ENCODE measurements around the gene GTSF1L.

Gene GTSF1L

GRCh38 chr20:43716757-43717615 is 9.8 kb downstream of the GTSF1L start:
- no peak overlapping the region for H3K4me3 Mint-ChIP-seq
- DNase-seq (ENCODE audit: low spot score in 2 of 2) (no peak), ATAC-seq (ENCODE audit: low read depth) (no peak)
- peaks cover 1% of the 10 kb centered on the region for H3K9me3 Mint-ChIP-seq
- no peak overlapping the region for H3K27ac Mint-ChIP-seq
- peaks cover 6% of the 10 kb centered on the region for H3K36me3 Mint-ChIP-seq
- no peaks in the 10 kb centered on the region for H3K27me3 Mint-ChIP-seq
- H3K4me1 Mint-ChIP-seq = peaks cover under 1% of the 10 kb centered on the region

DNA sequence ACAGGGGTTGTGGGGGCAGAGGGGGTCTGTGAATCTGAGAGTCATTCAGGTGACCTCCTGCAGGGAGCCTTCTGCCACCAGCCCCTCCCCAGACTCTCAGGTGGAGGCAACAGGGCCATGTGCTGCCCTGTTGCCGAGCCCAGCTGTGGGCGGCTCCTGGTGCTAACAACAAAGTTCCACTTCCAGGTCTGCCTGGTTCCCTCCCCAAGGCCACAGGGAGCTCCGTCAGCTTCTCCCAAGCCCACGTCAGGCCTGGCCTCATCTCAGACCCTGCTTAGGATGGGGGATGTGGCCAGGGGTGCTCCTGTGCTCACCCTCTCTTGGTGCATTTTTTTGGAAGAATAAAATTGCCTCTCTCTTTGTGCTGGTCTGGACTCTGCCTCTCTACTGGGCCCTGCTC is 10.7 kb downstream of the GTSF1L start:
- peaks cover 8% of the 10 kb centered on the region for H3K4me1 Mint-ChIP-seq
- no peak for ATAC-seq (ENCODE audit: low read depth)
- no peak for DNase-seq (ENCODE audit: low spot score in 2 of 2)
- H3K27me3 Mint-ChIP-seq = no peaks in the 10 kb centered on the region
- H3K36me3 Mint-ChIP-seq = peaks cover 6% of the 10 kb centered on the region
- H3K4me3 Mint-ChIP-seq = no peak overlapping the region
- peaks cover 1% of the 10 kb centered on the region for H3K9me3 Mint-ChIP-seq
- no peak overlapping the region for H3K27ac Mint-ChIP-seq

DNA sequence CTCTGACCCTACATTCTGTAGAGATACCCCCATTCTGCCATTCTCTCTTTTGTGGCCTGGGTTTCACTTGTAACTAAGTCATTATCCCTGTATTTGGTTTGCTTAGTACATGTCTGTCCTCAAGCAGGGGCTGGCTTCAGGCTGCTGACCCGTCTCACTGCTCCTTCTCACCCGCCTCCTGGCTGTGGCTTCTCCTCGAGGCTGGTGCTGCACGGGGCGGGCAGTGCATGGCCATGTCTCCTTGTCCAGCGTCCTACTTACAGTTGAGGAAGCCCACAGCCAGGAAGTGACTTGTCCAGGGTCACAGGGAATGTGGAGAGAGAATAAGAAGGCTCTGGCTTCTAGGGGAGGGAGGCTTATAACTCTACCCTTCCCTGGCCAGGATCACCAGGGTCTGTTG is 11.3 kb downstream of the GTSF1L start:
- Mint-ChIP-seq H3K36me3 (peaks cover 6% of the 10 kb centered on the region), H3K27ac (no peak overlapping the region), H3K4me3 (no peak overlapping the region), H3K9me3 (peaks cover 1% of the 10 kb centered on the region), H3K4me1 (peaks cover 14% of the 10 kb centered on the region), H3K27me3 (no peaks in the 10 kb centered on the region)
- no peak for DNase-seq (ENCODE audit: low spot score in 2 of 2)
- ATAC-seq (ENCODE audit: low read depth) = no peak

- Mint-ChIP-seq H3K36me3 (peaks cover 6% of the 10 kb centered on the region), H3K27me3 (no peaks in the 10 kb centered on the region), H3K9me3 (peaks cover 1% of the 10 kb centered on the region), H3K27ac (no peak overlapping the region), H3K4me3 (no peak overlapping the region), H3K4me1 (peaks cover 19% of the 10 kb centered on the region)
- DNase-seq (ENCODE audit: low spot score in 2 of 2) (no peak), ATAC-seq (ENCODE audit: low read depth) (no peak)
Observed at GRCh38 chr20:43715044-43715443, 11.8 kb downstream of the GTSF1L start.

DNA sequence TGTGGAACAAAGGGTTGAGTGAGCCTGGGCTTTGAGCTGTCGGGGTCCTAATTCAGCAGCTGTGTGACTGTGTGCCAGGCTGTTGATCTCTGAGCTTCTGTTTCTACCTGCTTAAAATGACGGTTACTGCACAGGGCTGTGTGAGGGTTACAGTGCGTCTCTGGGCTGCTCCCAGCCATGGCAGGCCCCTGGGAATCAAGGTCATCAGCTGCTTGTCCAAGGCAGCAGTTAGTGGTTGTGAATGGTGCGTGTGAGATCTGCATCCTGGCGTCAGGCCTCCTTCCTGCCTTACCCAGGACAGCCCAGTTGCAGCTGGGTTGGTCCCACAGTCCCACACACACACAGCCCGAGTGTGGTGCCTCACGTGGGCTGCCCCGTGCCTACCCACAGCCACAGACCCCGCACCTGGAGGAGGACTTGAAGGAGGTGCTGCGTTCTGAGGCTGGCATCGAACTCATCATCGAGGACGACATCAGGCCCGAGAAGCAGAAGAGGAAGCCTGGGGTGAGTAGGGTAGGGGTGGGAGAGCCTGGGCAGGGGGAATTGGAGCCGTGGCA is 15.6 kb downstream of the GTSF1L start:
- Mint-ChIP-seq H3K9me3 (no peaks in the 10 kb centered on the region), H3K27me3 (no peaks in the 10 kb centered on the region), H3K27ac (peak overlapping the region; percentile 88), H3K4me3 (peak overlapping the region; percentile 33), H3K4me1 (peaks cover 24% of the 10 kb centered on the region), H3K36me3 (peaks cover 10% of the 10 kb centered on the region)
- ATAC-seq (ENCODE audit: low read depth) (peak; percentile 48), DNase-seq (ENCODE audit: low spot score in 2 of 2) (no peak)

- ATAC-seq (ENCODE audit: low read depth) (peak; percentile 70), DNase-seq (ENCODE audit: low spot score in 2 of 2) (peak in 1 of 2 donors; percentile 15)
- H3K27ac Mint-ChIP-seq = peak overlapping the region; percentile 88
- H3K36me3 Mint-ChIP-seq = peaks cover 12% of the 10 kb centered on the region
- H3K9me3 Mint-ChIP-seq = no peaks in the 10 kb centered on the region
- H3K4me3 Mint-ChIP-seq = peak overlapping the region; percentile 33
- peaks cover 24% of the 10 kb centered on the region for H3K4me1 Mint-ChIP-seq
- H3K27me3 Mint-ChIP-seq = no peaks in the 10 kb centered on the region
Observed at GRCh38 chr20:43710370-43711044, 16.3 kb downstream of the GTSF1L start.

DNA sequence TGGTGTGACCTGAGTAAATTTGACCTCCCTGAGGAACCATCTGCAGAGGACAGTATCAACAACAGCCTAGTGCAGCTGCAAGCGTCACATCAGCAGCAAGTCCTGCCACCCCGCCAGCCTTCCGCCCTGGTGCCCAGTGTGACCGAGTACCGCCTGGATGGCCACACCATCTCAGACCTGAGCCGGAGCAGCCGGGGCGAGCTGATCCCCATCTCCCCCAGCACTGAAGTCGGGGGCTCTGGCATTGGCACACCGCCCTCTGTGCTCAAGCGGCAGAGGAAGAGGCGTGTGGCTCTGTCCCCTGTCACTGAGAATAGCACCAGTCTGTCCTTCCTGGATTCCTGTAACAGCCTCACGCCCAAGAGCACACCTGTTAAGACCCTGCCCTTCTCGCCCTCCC is 24.3 kb downstream of the GTSF1L start:
- no peaks in the 10 kb centered on the region for H3K4me1 Mint-ChIP-seq
- no peak overlapping the region for H3K27ac Mint-ChIP-seq
- H3K27me3 Mint-ChIP-seq = no peaks in the 10 kb centered on the region
- peaks cover 20% of the 10 kb centered on the region for H3K36me3 Mint-ChIP-seq
- H3K4me3 Mint-ChIP-seq = no peak overlapping the region
- H3K9me3 Mint-ChIP-seq = no peaks in the 10 kb centered on the region
- ATAC-seq (ENCODE audit: low read depth) = no peak
- DNase-seq (ENCODE audit: low spot score in 2 of 2) = no peak

DNA sequence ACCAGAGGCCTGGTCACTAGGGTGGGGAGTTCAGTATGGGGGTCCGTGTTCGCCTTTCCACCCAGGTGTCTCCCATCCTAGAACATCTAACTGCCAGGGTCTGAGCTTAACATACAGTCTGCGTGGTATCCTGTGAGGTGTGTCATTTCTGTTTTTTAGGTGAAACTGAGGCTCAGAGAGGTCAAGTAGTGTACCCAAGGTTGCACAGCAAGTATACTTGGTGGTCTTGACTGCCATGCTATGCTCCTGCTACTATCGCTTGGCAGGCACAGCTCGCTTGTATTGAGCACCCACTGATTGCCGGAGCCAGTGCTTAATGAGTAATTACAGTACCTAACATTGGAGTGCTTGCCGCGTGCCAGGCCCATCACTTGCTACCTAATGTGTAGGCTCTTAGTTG is 26.2 kb downstream of the GTSF1L start:
- no peaks in the 10 kb centered on the region for H3K4me1 Mint-ChIP-seq
- peaks cover 16% of the 10 kb centered on the region for H3K36me3 Mint-ChIP-seq
- no peaks in the 10 kb centered on the region for H3K9me3 Mint-ChIP-seq
- no peak overlapping the region for H3K4me3 Mint-ChIP-seq
- no peak overlapping the region for H3K27ac Mint-ChIP-seq
- no peaks in the 10 kb centered on the region for H3K27me3 Mint-ChIP-seq
- DNase-seq (ENCODE audit: low spot score in 2 of 2) (no peak), ATAC-seq (ENCODE audit: low read depth) (no peak)

DNA sequence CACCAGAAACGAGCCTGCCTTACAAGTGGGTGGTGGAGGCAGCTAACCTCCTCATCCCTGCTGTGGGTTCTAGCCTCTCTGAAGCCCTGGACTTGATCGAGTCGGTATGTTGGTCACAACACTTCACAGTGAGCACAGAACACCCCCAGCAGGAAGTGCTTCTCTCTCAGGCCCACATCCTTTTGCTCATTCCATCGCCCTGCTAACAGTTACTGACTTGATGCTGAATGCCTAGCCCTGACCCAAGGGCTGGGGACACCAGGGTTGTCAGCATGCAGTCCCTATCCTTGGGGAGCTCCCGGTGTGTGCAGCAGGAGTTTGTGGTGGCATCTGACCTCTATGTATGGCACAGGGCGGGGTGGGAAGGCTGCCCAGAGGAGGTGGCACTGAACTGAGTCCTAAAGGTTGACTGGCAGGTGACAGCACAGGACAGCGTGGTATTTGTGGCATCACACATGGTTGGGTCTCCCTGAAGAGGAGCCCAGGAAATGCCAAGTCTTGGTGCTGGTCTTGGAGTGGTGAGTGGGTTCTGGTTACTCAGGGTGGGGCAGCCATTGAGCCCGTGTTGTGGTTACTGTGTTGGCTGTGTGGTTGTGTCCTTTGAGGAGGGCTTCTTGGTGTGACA is 26.7 kb downstream of the GTSF1L start:
- DNase-seq (ENCODE audit: low spot score in 2 of 2) (no peak), ATAC-seq (ENCODE audit: low read depth) (no peak)
- Mint-ChIP-seq H3K27me3 (no peaks in the 10 kb centered on the region), H3K9me3 (no peaks in the 10 kb centered on the region), H3K4me1 (no peaks in the 10 kb centered on the region), H3K27ac (no peak overlapping the region), H3K36me3 (peaks cover 14% of the 10 kb centered on the region), H3K4me3 (no peak overlapping the region)

DNA sequence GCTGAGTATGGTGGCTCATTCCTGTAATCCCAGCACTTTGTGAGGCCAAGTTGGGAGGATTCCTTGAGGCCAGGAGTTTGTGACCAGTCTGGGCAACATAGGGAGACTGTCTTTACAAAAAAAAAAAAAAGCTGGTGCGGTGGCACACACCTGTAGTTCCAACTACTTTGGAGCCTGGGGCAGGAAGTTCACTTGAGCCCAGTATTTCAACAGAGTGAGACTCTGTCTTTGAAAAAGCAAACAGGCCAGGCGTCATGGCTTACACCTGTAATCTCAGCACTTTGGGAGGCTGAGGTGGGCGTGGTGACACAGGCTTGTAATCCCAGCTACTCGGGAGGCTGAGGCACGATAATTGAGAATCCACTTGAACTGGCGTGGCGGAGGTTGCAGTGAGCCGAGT is 31.2 kb downstream of the GTSF1L start:
- no peaks in the 10 kb centered on the region for H3K9me3 Mint-ChIP-seq
- H3K4me1 Mint-ChIP-seq = peaks cover 7% of the 10 kb centered on the region
- H3K36me3 Mint-ChIP-seq = peaks cover 11% of the 10 kb centered on the region
- H3K4me3 Mint-ChIP-seq = no peak overlapping the region
- DNase-seq (ENCODE audit: low spot score in 2 of 2) (no peak), ATAC-seq (ENCODE audit: low read depth) (no peak)
- no peak overlapping the region for H3K27ac Mint-ChIP-seq
- no peaks in the 10 kb centered on the region for H3K27me3 Mint-ChIP-seq

- H3K36me3 Mint-ChIP-seq = peaks cover 4% of the 10 kb centered on the region
- no peak for ATAC-seq (ENCODE audit: low read depth)
Observed at GRCh38 chr20:43694763-43695162, 32.0 kb downstream of the GTSF1L start.

GRCh38 chr20:43691928-43692524 is 34.8 kb downstream of the GTSF1L start:
- no peak overlapping the region for H3K27ac Mint-ChIP-seq
- no peaks in the 10 kb centered on the region for H3K9me3 Mint-ChIP-seq
- H3K27me3 Mint-ChIP-seq = no peaks in the 10 kb centered on the region
- ATAC-seq (ENCODE audit: low read depth) = peak; percentile 96
- peaks cover 7% of the 10 kb centered on the region for H3K4me1 Mint-ChIP-seq
- H3K36me3 Mint-ChIP-seq = peaks cover 1% of the 10 kb centered on the region
- peak; percentile 73 to 74 for DNase-seq (ENCODE audit: low spot score in 2 of 2)
- no peak overlapping the region for H3K4me3 Mint-ChIP-seq

More at GRCh38 chr20:43694763-43695162, 32.0 kb downstream of the GTSF1L start:
- no peak for DNase-seq (ENCODE audit: low spot score in 2 of 2)
- Mint-ChIP-seq H3K4me3 (no peak overlapping the region), H3K27ac (no peak overlapping the region), H3K4me1 (peaks cover 7% of the 10 kb centered on the region), H3K9me3 (no peaks in the 10 kb centered on the region), H3K27me3 (no peaks in the 10 kb centered on the region)

DNA sequence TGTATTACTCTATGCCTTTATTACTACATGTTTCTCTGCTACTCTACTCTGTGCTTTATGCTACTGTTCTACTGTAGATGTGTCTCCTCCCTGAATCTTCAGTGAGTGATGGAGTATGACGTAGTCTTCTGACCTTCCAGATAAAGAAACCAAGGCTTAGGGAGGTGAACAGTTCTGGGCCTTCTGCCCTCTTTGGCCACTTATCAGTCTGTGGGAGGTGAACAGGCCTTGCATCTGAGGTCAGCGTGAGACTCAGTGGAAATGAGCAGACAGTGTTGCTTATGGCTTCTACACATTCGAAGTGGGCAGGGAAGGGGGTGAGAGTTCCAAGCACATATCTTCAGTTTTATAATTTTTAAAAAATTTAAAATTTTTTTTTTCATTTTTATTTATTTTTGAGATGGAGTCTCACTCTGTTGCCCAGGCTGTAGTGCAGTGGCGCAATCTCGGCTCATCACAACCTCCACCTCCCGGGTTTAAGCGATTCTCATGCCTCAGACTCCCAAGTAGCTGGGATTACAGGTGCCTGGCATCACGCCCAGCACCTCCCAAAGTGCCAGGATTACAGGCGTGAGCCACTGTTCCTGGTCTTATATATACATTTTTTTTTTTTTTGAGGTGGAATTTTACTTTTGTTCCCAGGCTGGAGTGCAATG is 35.7 kb downstream of the GTSF1L start:
- Mint-ChIP-seq H3K36me3 (peaks cover 1% of the 10 kb centered on the region), H3K27ac (peak overlapping the region; percentile 11), H3K9me3 (no peaks in the 10 kb centered on the region), H3K4me1 (peaks cover 7% of the 10 kb centered on the region), H3K27me3 (no peaks in the 10 kb centered on the region), H3K4me3 (no peak overlapping the region)
- no peak for DNase-seq (ENCODE audit: low spot score in 2 of 2)
- ATAC-seq (ENCODE audit: low read depth) = no peak

Measured in memory B cell (primary cell).